ENCODE results near the gene SLC37A1.

- no peak for TF ChIP-seq CTCF (IDR thresholded peaks at IDR 0.05)
- no peak for TF ChIP-seq POLR2A (IDR thresholded peaks at IDR 0.05)
Measured at GRCh38 chr21:42580793-42581321, 67.2 kb downstream of the SLC37A1 start.
